Ovary (tissue), 9 donors: ENCODE measurements around the gene PNMA6E. TPM values are rescaled to one million over a fixed set of nuclear protein-coding genes. Genes with fewer than 3 reads are reported as not detected.

ENCODE experiments used
- DNase-seq, 5 donors: peaks; one replicate each; pipeline ENCODE4 v3.0.0-alpha.2; 2019 to 2020
- H3K27ac ChIP-seq, 2 donors: fragments of 200-600 bp; one replicate each; pipeline versions ENCODE4 v1.5.1 to v1.8.0; 2019 to 2022
- H3K27me3 ChIP-seq: fragments of 200-600 bp; one replicate; pipeline ENCODE4 v1.8.0; 2022
- H3K36me3 ChIP-seq: fragments of 200-600 bp; sonication (generic); one replicate; pipeline ENCODE4 v1.5.1; 2019
- H3K4me1 ChIP-seq: one replicate; pipeline ENCODE4 v1.8.1; 2013; ENCODE audit warnings: mild to moderate bottlenecking, moderate library complexity; ENCODE audit not compliant: insufficient read depth
- H3K4me3 ChIP-seq: fragments of 200-600 bp; sonication (generic); one replicate; pipeline ENCODE4 v1.5.1; 2017
- H3K9me3 ChIP-seq, 2 donors: fragments of 200-600 bp in 1 of 2; sonication (generic) in 1 of 2; one replicate each; pipeline versions ENCODE4 v1.5.1 to v1.8.1; 2013 to 2019; ENCODE audit warnings: mild to moderate bottlenecking in 1 of 2, moderate library complexity in 1 of 2
- EP300 ChIP-seq: sonication (generic); formaldehyde crosslinking; IDR thresholded peaks from one replicate; pipeline ENCODE4 v1.6.1; 2017; ENCODE audit warnings: antibody characterized with exemption
- POLR2A ChIP-seq: fragments of 450-650 bp; IDR thresholded peaks from one replicate; pipeline ENCODE4 v1.6.1; 2017; ENCODE audit warnings: antibody characterized with exemption, mild to moderate bottlenecking, moderate library complexity
- WGBS, 3 donors: extraction: QIAGEN DNeasy Blood & Tissue Kit in 1 of 3; methylation state at CpG; one replicate each; pipeline versions ENCODE4 v1.1.5 to v1.1.7; 2013 to 2017; 5-methylcytosine and 5-hydroxymethylcytosine counted together
- intact Hi-C, 4 donors: fragments of 100-400 bp; cut with DNase I; formaldehyde crosslinking; loops; one replicate each; pipeline versions ENCODE4 v1.11.0 to v1.15.1; 2022 to 2023
- polyA plus RNA-seq, 2 donors: library from polyadenylated mRNA; stranded (reverse); fragments of 200-250 nt in 1 of 2; fragments of 350-450 nt in 1 of 2; fragmentation: Illumina TruSeq in 1 of 2; extraction: RNeasy Lipid Tissue Mini Kit (QIAGEN cat#74804) in 1 of 2; gene quantifications; one replicate each; pipeline ENCODE4 v1.2.3, GENCODE V29; 2013 to 2014
- total RNA-seq, 7 donors: library from RNA; depleted of rRNA in 2 of 7; stranded (reverse); fragments of >200 nt in 2 of 7; fragmentation: NEBNext Ultra II Directional in 3 of 7; extraction: Animal tissue kit (Norgen Biotek cat#: 25700) in 3 of 7; gene quantifications; one replicate each; pipeline versions ENCODE4 v1.1.0 to v1.2.4, GENCODE V29; 2016 to 2023
- TF ChIP-seq, protein P1 (sequence below), 3 donors: fragments of 450-650 bp in 2 of 3; fragments of 200-600 bp in 1 of 3; IDR thresholded peaks; one replicate each; pipeline versions ENCODE4 v1.5.1 to v1.8.0; 2016 to 2022; ENCODE audit warnings: antibody characterized with exemption in 3 of 3, mild to moderate bottlenecking in 1 of 3
- donor health status: DM: no; HTN: no; CAD: no; lungs with moderate emphysema.
- donor health status: DM: no; HTN: no; CAD: no.
- donor health status: Bipolar disorder and iron deficiency.
- donor health status: DM: yes; HTN: yes; CAD: no.
- donor health status: DM: no; HTN: no; CAD: no.
- donor health status: DM: yes; HTN: yes; CAD: no.

PNMA6E gene
- total and polyA plus RNA-seq, 9 donors: 0.10 to 3.5 (median 2.5) TPM

DNA sequence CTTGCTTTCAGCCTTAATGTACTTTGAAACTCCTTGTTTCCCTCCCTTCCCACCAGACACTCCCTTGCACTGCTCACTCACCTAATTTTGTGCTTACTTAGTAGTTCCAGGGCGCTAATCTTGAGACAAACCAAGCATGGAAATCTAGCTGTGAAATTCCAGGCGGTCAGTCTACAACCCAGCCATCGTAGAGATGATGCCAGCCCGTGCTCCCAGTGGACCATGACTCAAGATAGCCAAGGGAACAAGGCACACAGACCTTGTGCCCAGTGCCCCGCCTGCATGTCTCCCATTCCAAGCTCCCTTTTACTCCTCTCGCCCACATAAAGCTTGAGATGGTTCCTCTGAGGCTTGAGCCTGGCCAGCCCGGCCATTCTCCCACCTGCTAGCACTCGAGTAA is 33.7 kb upstream of the PNMA6E start:
- H3K4me3 ChIP-seq: no peak overlapping the region
- TF ChIP-seq EP300 (no peak), POLR2A (no peak)
- TF ChIP-seq, protein P1, sequence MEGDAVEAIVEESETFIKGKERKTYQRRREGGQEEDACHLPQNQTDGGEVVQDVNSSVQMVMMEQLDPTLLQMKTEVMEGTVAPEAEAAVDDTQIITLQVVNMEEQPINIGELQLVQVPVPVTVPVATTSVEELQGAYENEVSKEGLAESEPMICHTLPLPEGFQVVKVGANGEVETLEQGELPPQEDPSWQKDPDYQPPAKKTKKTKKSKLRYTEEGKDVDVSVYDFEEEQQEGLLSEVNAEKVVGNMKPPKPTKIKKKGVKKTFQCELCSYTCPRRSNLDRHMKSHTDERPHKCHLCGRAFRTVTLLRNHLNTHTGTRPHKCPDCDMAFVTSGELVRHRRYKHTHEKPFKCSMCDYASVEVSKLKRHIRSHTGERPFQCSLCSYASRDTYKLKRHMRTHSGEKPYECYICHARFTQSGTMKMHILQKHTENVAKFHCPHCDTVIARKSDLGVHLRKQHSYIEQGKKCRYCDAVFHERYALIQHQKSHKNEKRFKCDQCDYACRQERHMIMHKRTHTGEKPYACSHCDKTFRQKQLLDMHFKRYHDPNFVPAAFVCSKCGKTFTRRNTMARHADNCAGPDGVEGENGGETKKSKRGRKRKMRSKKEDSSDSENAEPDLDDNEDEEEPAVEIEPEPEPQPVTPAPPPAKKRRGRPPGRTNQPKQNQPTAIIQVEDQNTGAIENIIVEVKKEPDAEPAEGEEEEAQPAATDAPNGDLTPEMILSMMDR (IDR thresholded peaks at IDR 0.05): no peak
- no peaks in the 10 kb centered on the region for H3K27me3 ChIP-seq
- H3K4me1 ChIP-seq: no peaks in the 10 kb centered on the region
- H3K36me3 ChIP-seq: no peaks in the 10 kb centered on the region
- no peak for DNase-seq
- H3K9me3 ChIP-seq: no peaks in the 10 kb centered on the region
- WGBS, 3 donors: 81 to 84% (median 83%) methylated on average over 8 of the region's 8 CpGs
- intact Hi-C loops: loop anchor here in 1 of 4 donors (10.0 kb wide), 1 partner anchor 400 kb away; no protein-coding TSS in a partner anchor
- H3K27ac ChIP-seq: no peak overlapping the region

DNA sequence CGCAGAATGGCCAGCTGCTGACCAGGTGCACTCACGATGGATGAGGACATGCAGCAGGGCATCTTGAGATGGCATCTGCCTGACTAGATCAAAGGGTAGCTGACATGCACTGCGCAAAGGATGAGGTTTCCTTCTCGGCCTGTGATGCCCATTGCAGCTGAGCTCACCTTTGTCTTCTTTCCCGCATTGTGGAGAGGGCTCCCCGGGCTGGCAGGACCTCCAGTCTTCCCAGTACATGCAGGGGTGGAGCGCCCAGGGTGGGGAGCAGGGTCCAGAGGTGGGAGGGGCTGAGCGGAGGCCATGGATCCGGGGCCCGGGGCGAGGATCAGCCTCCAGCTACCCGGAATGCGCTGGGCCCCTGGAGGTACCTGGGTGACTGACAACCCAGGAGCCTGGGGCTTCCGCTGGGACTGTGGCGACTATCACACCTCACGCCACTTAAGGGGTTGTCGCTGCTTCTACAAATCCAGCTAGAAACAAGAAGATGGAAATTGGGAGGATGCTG is 32.7 kb upstream of the PNMA6E start:
- TF ChIP-seq, protein P1 (IDR thresholded peaks at IDR 0.05): no peak
- TF ChIP-seq POLR2A (no peak), EP300 (no peak)
- no peaks in the 10 kb centered on the region for H3K9me3 ChIP-seq
- no peak overlapping the region for H3K27ac ChIP-seq
- H3K27me3 ChIP-seq: no peaks in the 10 kb centered on the region
- DNase-seq: no peak
- no peaks in the 10 kb centered on the region for H3K36me3 ChIP-seq
- intact Hi-C loops: loop anchor here in 1 of 4 donors (10.0 kb wide), 1 partner anchor 399 kb away; no protein-coding TSS in a partner anchor
- H3K4me3 ChIP-seq: no peak overlapping the region
- H3K4me1 ChIP-seq: no peaks in the 10 kb centered on the region
- 85 to 93% (median 91%) methylated on average over 17 of the region's 17 CpGs for WGBS, 3 donors

DNA sequence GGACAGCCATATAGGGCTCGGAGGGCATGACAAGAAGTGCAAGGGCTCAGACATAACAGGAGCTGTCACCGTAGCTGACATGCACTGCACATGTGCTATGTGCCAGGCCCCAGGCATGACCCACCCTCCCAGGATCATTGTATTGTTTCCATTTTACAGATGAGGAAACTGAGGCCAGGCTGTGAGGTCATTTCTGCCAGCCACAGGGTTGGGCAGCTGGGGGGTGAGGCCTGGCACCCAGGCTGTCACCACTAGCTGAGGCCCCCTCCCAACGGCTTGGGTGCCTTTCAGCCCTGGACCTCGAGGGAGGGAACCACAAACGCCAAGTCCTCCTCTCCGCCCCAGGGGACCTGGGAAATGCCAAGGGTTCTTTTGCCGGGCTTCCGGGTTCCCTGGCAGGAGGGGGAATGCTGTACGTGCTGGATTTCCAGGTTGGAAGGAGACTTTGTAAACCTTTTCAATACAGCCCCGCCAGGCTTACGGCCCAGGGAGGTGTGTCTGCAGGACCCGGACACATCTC is 32.1 kb upstream of the PNMA6E start:
- no peaks in the 10 kb centered on the region for H3K27me3 ChIP-seq
- TF ChIP-seq POLR2A: no peak
- TF ChIP-seq, protein P1 (IDR thresholded peaks at IDR 0.05): no peak
- no peak for TF ChIP-seq EP300
- H3K36me3 ChIP-seq: no peaks in the 10 kb centered on the region
- H3K9me3 ChIP-seq: no peaks in the 10 kb centered on the region
- no peak overlapping the region for H3K27ac ChIP-seq
- H3K4me1 ChIP-seq: no peaks in the 10 kb centered on the region
- DNase-seq: no peak
- no peak overlapping the region for H3K4me3 ChIP-seq
- 67 to 77% (median 73%) methylated on average over 12 of the region's 12 CpGs for WGBS, 3 donors
- intact Hi-C loops: loop anchor here in 1 of 4 donors (10.0 kb wide), 1 partner anchor 398 kb away; no protein-coding TSS in a partner anchor

DNA sequence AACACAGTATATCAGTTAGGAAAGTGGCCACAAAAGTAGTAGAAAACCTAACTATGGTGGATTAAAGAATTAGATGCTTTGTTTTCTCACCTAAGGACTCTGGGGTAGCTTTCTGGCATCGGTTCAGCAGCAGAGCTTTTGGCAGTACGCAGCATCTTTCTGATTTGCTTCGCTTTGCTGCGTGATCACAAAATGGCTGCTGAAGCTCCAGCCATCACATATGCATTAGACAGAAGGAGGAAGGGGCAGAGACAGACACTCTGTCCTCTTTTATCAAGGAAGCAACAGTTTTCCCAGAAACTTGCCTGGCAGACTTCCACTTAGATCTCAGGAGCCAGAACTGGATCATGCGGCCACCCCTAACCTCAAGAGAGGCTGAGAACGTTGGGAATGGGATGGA is 29.6 kb upstream of the PNMA6E start:
- no peaks in the 10 kb centered on the region for H3K27me3 ChIP-seq
- WGBS, 3 donors: 75 to 85% (median 81%) methylated on average over 6 of the region's 6 CpGs

More for the DNA sequence above, 29.6 kb upstream of the PNMA6E start:
- TF ChIP-seq POLR2A (no peak), EP300 (no peak)
- TF ChIP-seq, protein P1 (IDR thresholded peaks at IDR 0.05): no peak
- Histone ChIP-seq H3K36me3 (no peaks in the 10 kb centered on the region), H3K9me3 (no peaks in the 10 kb centered on the region), H3K4me3 (no peak overlapping the region), H3K4me1 (no peaks in the 10 kb centered on the region), H3K27ac (no peak overlapping the region)
- intact Hi-C loops: loop anchor here in 1 of 4 donors (10.0 kb wide), 1 partner anchor 396 kb away; no protein-coding TSS in a partner anchor
- no peak for DNase-seq
